Measurements from ENCODE around the gene URI1. TPM values are rescaled to one million over a fixed set of nuclear protein-coding genes. Genes with fewer than 3 reads are reported as not detected.

Gene URI1
- total RNA-seq, 1 donor from 2014 or later, result 45.4 TPM

GRCh38 chr19:30062065-30062906 lies 120.2 kb downstream of the URI1 start:
- no peak for DNase-seq (ENCODE audit: low read depth)
- TF ChIP-seq CTCF (conservative IDR thresholded peaks at IDR 0.05; ENCODE audit: low read depth, low read length), result no peak

GRCh38 chr19:30062907-30063649 lies 121.0 kb downstream of the URI1 start:
- no peak for DNase-seq (ENCODE audit: low read depth)
- H3K4me3 ChIP-seq (ENCODE audit: low read depth, low read length), result no peak overlapping the region
- no peak for TF ChIP-seq CTCF (conservative IDR thresholded peaks at IDR 0.05; ENCODE audit: low read depth, low read length)

More at GRCh38 chr19:30062065-30062906, 120.2 kb downstream of the URI1 start:
- H3K4me3 ChIP-seq (ENCODE audit: low read depth, low read length), result no peak overlapping the region

- no peak for DNase-seq (ENCODE audit: low read depth)
- no peak for TF ChIP-seq CTCF (conservative IDR thresholded peaks at IDR 0.05; ENCODE audit: low read depth, low read length)
- no peak overlapping the region for H3K4me3 ChIP-seq (ENCODE audit: low read depth, low read length)
Observed at GRCh38 chr19:30063650-30064347, 121.8 kb downstream of the URI1 start.

- no peak for DNase-seq (ENCODE audit: low read depth)
- H3K4me3 ChIP-seq (ENCODE audit: low read depth, low read length), result no peak overlapping the region
- TF ChIP-seq CTCF (conservative IDR thresholded peaks at IDR 0.05; ENCODE audit: low read depth, low read length), result no peak
Observed at GRCh38 chr19:30064348-30064699, 122.3 kb downstream of the URI1 start.

- DNase-seq (ENCODE audit: low read depth), result no peak
- no peak for TF ChIP-seq CTCF (conservative IDR thresholded peaks at IDR 0.05; ENCODE audit: low read depth, low read length)
- no peak overlapping the region for H3K4me3 ChIP-seq (ENCODE audit: low read depth, low read length)
Observed at GRCh38 chr19:30064771-30065494, 122.9 kb downstream of the URI1 start.

Data from epithelial cell of proximal tubule (primary cell).